Endometrial microvascular endothelial cells (primary cell): ENCODE results near the gene ZBP1. TPM values are rescaled to one million over a fixed set of nuclear protein-coding genes. Genes with fewer than 3 reads are reported as not detected.

Experiments used
- in situ Hi-C: cut with HindIII; loops from 2 replicates; pipeline ENCODE4 v1.10.0; 2017; ENCODE audit warnings: low sequenced_read_pairs, low pct_unique_long_range_greater_than_20kb; ENCODE audit errors: inconsistent ontology term
- total RNA-seq: library from RNA; depleted of rRNA; stranded (reverse); fragments of >200 nt; gene quantifications from one replicate; pipeline ENCODE4 v1.2.3, GENCODE V29; 2015; ENCODE audit errors: inconsistent ontology term

Gene ZBP1
- total RNA-seq, 1 donor from 2014 or later = not detected

GRCh38 chr20:57580478-57581201 lies 39.6 kb downstream of the ZBP1 start:
- in situ Hi-C loops = no loop called here

- in situ Hi-C loops = no loop called here
Measured at GRCh38 chr20:57579898-57580447, 40.3 kb downstream of the ZBP1 start.

GRCh38 chr20:57579331-57579897 lies 40.8 kb downstream of the ZBP1 start:
- in situ Hi-C loops = no loop called here

- in situ Hi-C loops = no loop called here
Measured at GRCh38 chr20:57578476-57579165, 41.6 kb downstream of the ZBP1 start.

GRCh38 chr20:57577679-57578475 lies 42.3 kb downstream of the ZBP1 start:
- in situ Hi-C loops = no loop called here

- in situ Hi-C loops = no loop called here
Measured at GRCh38 chr20:57576617-57577550, 43.3 kb downstream of the ZBP1 start.

GRCh38 chr20:57576002-57576401 lies 44.2 kb downstream of the ZBP1 start:
- in situ Hi-C loops = no loop called here

- in situ Hi-C loops = no loop called here
Measured at GRCh38 chr20:57574954-57575353, 45.3 kb downstream of the ZBP1 start.

- in situ Hi-C loops = no loop called here
Measured at GRCh38 chr20:57573894-57574293, 46.3 kb downstream of the ZBP1 start.

- in situ Hi-C loops = no loop called here
Measured at GRCh38 chr20:57573242-57573641, 47.0 kb downstream of the ZBP1 start.

GRCh38 chr20:57571782-57572416 lies 48.3 kb downstream of the ZBP1 start:
- in situ Hi-C loops = no loop called here

- in situ Hi-C loops = no loop called here
Measured at GRCh38 chr20:57570920-57571319, 49.3 kb downstream of the ZBP1 start.

GRCh38 chr20:57570145-57570850 lies 49.9 kb downstream of the ZBP1 start:
- in situ Hi-C loops = no loop called here

GRCh38 chr20:57568960-57569359 lies 51.3 kb downstream of the ZBP1 start:
- in situ Hi-C loops = no loop called here

GRCh38 chr20:57568088-57568896 lies 51.9 kb downstream of the ZBP1 start:
- in situ Hi-C loops = no loop called here

- in situ Hi-C loops = no loop called here
Measured at GRCh38 chr20:57567471-57568079, 52.7 kb downstream of the ZBP1 start.
